Gastrocnemius medialis (tissue), 4 donors: Measurements from ENCODE around the gene INPP5A. TPM values are rescaled to one million over a fixed set of nuclear protein-coding genes. Genes with fewer than 3 reads are reported as not detected.

ENCODE experiments used
- ATAC-seq, 2 donors: fragments of 150-250 bp; one replicate each; pipeline ENCODE4 v1.9.1; 2016
- DNase-seq, 2 donors: peaks; one replicate each; pipeline ENCODE4 v3.0.0-alpha.2; 2019
- H3K27ac ChIP-seq, 4 donors: fragments of 200-600 bp; sonication (generic); 1 replicate in 1 of 4; 2 replicates in 3 of 4; pipeline ENCODE4 v1.5.1; 2016 to 2018; ENCODE audit warnings: mild to moderate bottlenecking in 2 of 4, moderate library complexity in 1 of 4
- H3K27me3 ChIP-seq, 3 donors: fragments of 200-600 bp; sonication (generic) in 2 of 3; 1 replicate in 1 of 3; 2 replicates in 2 of 3; pipeline versions ENCODE4 v1.5.1 to v1.6.0; 2016 to 2019; ENCODE audit warnings: mild to moderate bottlenecking in 1 of 3, moderate library complexity in 1 of 3
- H3K36me3 ChIP-seq, 2 donors: fragments of 200-600 bp; sonication (generic) in 1 of 2; one replicate each; pipeline ENCODE4 v1.5.1; 2017 to 2018
- H3K4me1 ChIP-seq, 2 donors: fragments of 200-600 bp; sonication (generic) in 1 of 2; one replicate each; pipeline ENCODE4 v1.5.1; 2016 to 2017; ENCODE audit warnings: mild to moderate bottlenecking in 2 of 2
- H3K4me3 ChIP-seq, 4 donors: fragments of 200-600 bp; sonication (generic) in 3 of 4; 1 replicate in 1 of 4; 2 replicates in 3 of 4; pipeline ENCODE4 v1.5.1; 2016 to 2019; ENCODE audit warnings: mild to moderate bottlenecking in 2 of 4
- H3K9me3 ChIP-seq, 3 donors: fragments of 200-600 bp; sonication (generic) in 2 of 3; 1 replicate in 1 of 3; 2 replicates in 2 of 3; pipeline ENCODE4 v1.5.1; 2016 to 2019
- CTCF ChIP-seq, 5 experiments: fragments of 450-650 bp in 3 of 5; fragments of 200-600 bp in 2 of 5; sonication (generic) in 2 of 5; IDR thresholded peaks in 4 of 5; conservative IDR thresholded peaks in 1 of 5; 1 replicate in 4 of 5; 2 replicates in 1 of 5; pipeline ENCODE4 v1.5.1; 2016 to 2019; ENCODE audit warnings: antibody characterized with exemption in 5 of 5, mild to moderate bottlenecking in 3 of 5, moderate library complexity in 3 of 5
- POLR2A ChIP-seq, 2 donors: fragments of 450-650 bp; IDR thresholded peaks; one replicate each; pipeline ENCODE4 v1.6.1; 2017; ENCODE audit warnings: antibody characterized with exemption in 2 of 2, mild to moderate bottlenecking in 2 of 2, moderate library complexity in 2 of 2
- in situ Hi-C, 4 donors: fragments of 200-750 bp; cut with MboI; loops; one replicate each; pipeline versions ENCODE4 v1.15.0 to v1.8.0; 2017; ENCODE audit warnings: low sequenced_read_pairs in 4 of 4
- intact Hi-C: fragments of 100-400 bp; cut with DNase I; formaldehyde crosslinking; loops from one replicate; pipeline ENCODE4 v1.15.1; 2023; ENCODE audit warnings: low total_unique reads
- total RNA-seq, 4 donors: library from RNA; depleted of rRNA; stranded (reverse); fragments of >200 nt; gene quantifications; one replicate each; pipeline versions ENCODE4 v1.1.0 to v1.2.3, GENCODE V29; 2016

The INPP5A gene
- total RNA-seq, 4 donors from 2014 or later: 74.9 to 107 (median 92.4) TPM

- Histone ChIP-seq H3K27me3 (no peaks in the 10 kb centered on the region), H3K36me3 (no peaks in the 10 kb centered on the region), H3K9me3 (no peaks in the 10 kb centered on the region), H3K4me3 (no peak overlapping the region), H3K27ac (no peak overlapping the region), H3K4me1 (no peaks in the 10 kb centered on the region)
- no peak for TF ChIP-seq CTCF (IDR thresholded peaks at IDR 0.05 in 4 of 5, conservative IDR thresholded peaks at IDR 0.05 in 1 of 5)
- TF ChIP-seq POLR2A (IDR thresholded peaks at IDR 0.05): no peak
- in situ Hi-C loops: no loop called here
- intact Hi-C loops: no loop called here
- DNase-seq: no peak
- ATAC-seq: no peak
Observed at GRCh38 chr10:132756591-132756990, 219.0 kb downstream of the INPP5A start.

- Histone ChIP-seq H3K9me3 (no peaks in the 10 kb centered on the region), H3K4me1 (no peaks in the 10 kb centered on the region), H3K27ac (no peak overlapping the region), H3K27me3 (no peaks in the 10 kb centered on the region), H3K4me3 (no peak overlapping the region), H3K36me3 (no peaks in the 10 kb centered on the region)
- ATAC-seq: no peak
- intact Hi-C loops: no loop called here
- no peak for DNase-seq
- in situ Hi-C loops: no loop called here
- no peak for TF ChIP-seq POLR2A (IDR thresholded peaks at IDR 0.05)
- TF ChIP-seq CTCF (IDR thresholded peaks at IDR 0.05 in 4 of 5, conservative IDR thresholded peaks at IDR 0.05 in 1 of 5): no peak
Observed at GRCh38 chr10:132757171-132757570, 219.6 kb downstream of the INPP5A start.

- no peak overlapping the region for H3K4me3 ChIP-seq
- TF ChIP-seq POLR2A (IDR thresholded peaks at IDR 0.05) (no peak), CTCF (IDR thresholded peaks at IDR 0.05 in 4 of 5, conservative IDR thresholded peaks at IDR 0.05 in 1 of 5) (no peak)
- H3K27me3 ChIP-seq: no peaks in the 10 kb centered on the region
- H3K9me3 ChIP-seq: no peaks in the 10 kb centered on the region
- DNase-seq (no peak), ATAC-seq (no peak)
- no peak overlapping the region for H3K27ac ChIP-seq
- in situ Hi-C loops: no loop called here
- intact Hi-C loops: no loop called here
- H3K36me3 ChIP-seq: no peaks in the 10 kb centered on the region
- H3K4me1 ChIP-seq: no peaks in the 10 kb centered on the region
Observed at GRCh38 chr10:132758865-132759264, 221.3 kb downstream of the INPP5A start.

GRCh38 chr10:132761395-132762060 is 223.9 kb downstream of the INPP5A start:
- intact Hi-C loops (no loop called here), in situ Hi-C loops (no loop called here)
- Histone ChIP-seq H3K9me3 (no peaks in the 10 kb centered on the region), H3K27me3 (no peaks in the 10 kb centered on the region), H3K4me3 (no peak overlapping the region), H3K4me1 (no peaks in the 10 kb centered on the region), H3K36me3 (no peaks in the 10 kb centered on the region), H3K27ac (no peak overlapping the region)
- TF ChIP-seq POLR2A (IDR thresholded peaks at IDR 0.05) (no peak), CTCF (IDR thresholded peaks at IDR 0.05 in 4 of 5, conservative IDR thresholded peaks at IDR 0.05 in 1 of 5) (no peak)
- ATAC-seq (no peak), DNase-seq (no peak)

- H3K36me3 ChIP-seq: no peaks in the 10 kb centered on the region
- no peaks in the 10 kb centered on the region for H3K27me3 ChIP-seq
- H3K9me3 ChIP-seq: no peaks in the 10 kb centered on the region
- no peaks in the 10 kb centered on the region for H3K4me1 ChIP-seq
- intact Hi-C loops: no loop called here
- DNase-seq (no peak), ATAC-seq (no peak)
- no peak overlapping the region for H3K27ac ChIP-seq
- in situ Hi-C loops: no loop called here
- TF ChIP-seq CTCF (IDR thresholded peaks at IDR 0.05 in 4 of 5, conservative IDR thresholded peaks at IDR 0.05 in 1 of 5): no peak
- no peak for TF ChIP-seq POLR2A (IDR thresholded peaks at IDR 0.05)
- no peak overlapping the region for H3K4me3 ChIP-seq
Observed at GRCh38 chr10:132762267-132762666, 224.7 kb downstream of the INPP5A start.
